Retinal pigment epithelial cell (primary cell): ENCODE results near the gene GCNT4.

Source experiments
- DNase-seq: peaks from one replicate; pipeline ENCODE4 v3.0.0-alpha.2; 2010; ENCODE audit warnings: low read depth
- H3K4me3 ChIP-seq: 2 replicates; pipeline ENCODE4 v1.5.1; 2011; ENCODE audit warnings: mild to moderate bottlenecking, low read length, control low read depth, moderate library complexity
- TF ChIP-seq, protein P1 (sequence below): conservative IDR thresholded peaks from 2 replicates; pipeline ENCODE4 v1.5.1; 2011; ENCODE audit warnings: low read depth, low read length, control low read depth, inconsistent platforms

GCNT4 gene

GRCh38 chr5:75028090-75028489 is 24.3 kb downstream of the GCNT4 start:
- no peak for DNase-seq
- H3K4me3 ChIP-seq: no peak overlapping the region
- TF ChIP-seq, protein P1, sequence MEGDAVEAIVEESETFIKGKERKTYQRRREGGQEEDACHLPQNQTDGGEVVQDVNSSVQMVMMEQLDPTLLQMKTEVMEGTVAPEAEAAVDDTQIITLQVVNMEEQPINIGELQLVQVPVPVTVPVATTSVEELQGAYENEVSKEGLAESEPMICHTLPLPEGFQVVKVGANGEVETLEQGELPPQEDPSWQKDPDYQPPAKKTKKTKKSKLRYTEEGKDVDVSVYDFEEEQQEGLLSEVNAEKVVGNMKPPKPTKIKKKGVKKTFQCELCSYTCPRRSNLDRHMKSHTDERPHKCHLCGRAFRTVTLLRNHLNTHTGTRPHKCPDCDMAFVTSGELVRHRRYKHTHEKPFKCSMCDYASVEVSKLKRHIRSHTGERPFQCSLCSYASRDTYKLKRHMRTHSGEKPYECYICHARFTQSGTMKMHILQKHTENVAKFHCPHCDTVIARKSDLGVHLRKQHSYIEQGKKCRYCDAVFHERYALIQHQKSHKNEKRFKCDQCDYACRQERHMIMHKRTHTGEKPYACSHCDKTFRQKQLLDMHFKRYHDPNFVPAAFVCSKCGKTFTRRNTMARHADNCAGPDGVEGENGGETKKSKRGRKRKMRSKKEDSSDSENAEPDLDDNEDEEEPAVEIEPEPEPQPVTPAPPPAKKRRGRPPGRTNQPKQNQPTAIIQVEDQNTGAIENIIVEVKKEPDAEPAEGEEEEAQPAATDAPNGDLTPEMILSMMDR: no peak

DNA sequence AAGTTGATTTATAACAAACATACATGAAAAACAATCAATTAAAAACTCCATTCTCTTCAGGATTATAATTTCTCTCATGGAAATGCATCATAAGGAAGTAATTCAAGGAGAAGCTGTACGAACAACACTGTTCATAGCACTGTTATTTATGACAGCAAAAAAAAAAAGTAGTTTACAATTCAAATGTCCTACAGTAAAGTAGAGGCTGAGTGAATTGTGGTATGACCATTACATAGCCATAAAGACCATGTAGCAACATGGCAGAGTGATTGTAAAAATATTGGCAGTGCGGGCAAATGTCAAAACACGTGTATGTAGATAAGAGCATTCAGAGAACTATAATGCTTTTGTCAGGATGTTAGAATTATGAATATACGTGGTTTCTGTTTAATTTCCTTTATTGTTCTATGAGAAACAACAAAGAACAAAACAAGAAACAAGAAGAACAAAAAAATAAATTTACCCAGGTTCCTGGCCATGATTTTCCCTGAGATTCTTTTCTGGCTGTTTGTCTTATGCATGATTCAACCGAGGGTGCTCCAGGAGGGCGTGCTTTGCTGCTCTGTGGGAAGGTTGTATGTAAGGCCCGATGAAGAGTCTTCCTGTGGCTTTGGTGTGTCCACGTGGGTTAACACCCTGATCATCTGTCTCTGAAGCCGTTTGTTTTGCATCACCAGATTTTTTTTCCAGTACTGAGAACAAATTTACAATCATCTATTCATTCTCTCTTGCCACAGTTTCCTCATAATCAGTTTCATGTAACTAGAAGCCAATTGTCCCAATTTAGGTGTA is 28.8 kb downstream of the GCNT4 start:
- H3K4me3 ChIP-seq: no peak overlapping the region
- TF ChIP-seq, protein P1: no peak
- no peak for DNase-seq

- TF ChIP-seq, protein P1: no peak
Observed at GRCh38 chr5:75021800-75022199, 30.6 kb downstream of the GCNT4 start.

GRCh38 chr5:75021219-75021618 is 31.1 kb downstream of the GCNT4 start:
- H3K4me3 ChIP-seq: no peak overlapping the region
- TF ChIP-seq, protein P1: no peak
- DNase-seq: no peak

More at GRCh38 chr5:75021800-75022199, 30.6 kb downstream of the GCNT4 start:
- no peak for DNase-seq
- no peak overlapping the region for H3K4me3 ChIP-seq

GRCh38 chr5:75020016-75020656 is 32.2 kb downstream of the GCNT4 start:
- TF ChIP-seq, protein P1: no peak
- DNase-seq: no peak
- H3K4me3 ChIP-seq: no peak overlapping the region

DNA sequence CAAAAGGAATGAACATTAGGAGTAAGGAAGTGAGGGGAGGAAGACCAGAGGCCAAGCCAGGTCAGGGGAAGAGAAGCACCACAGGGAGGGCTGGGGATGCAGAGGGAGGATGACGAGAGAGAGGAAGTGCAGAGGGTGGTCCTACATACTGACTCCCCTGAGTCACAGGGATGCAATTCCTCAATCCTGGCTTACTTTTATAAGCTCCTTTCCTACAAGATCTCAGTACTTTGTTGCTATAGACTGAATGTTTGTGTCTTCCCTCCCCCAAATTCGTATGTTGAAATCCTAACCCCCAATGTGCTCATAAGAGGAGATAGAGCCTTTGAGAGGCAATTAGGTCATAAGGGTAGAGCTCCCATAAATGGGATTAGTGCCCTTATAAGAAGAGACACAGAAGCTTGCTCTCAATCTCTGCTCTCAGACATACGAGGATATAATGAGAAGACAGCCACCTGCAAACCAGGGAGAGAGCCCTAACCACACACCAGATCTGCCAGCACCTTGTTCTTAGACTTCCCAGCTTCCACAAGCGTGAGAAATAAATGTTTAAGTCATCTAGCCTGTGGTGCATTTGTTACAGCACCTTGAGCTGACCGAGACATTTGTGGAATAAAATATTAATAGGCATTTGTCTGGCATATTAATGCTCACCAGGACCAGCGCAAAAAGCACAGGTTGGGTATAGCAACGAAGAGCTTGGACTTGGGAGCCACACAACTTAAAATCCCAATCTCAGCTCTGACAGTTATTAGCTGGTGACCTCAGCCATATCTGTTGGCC is 33.4 kb downstream of the GCNT4 start:
- no peak for DNase-seq
- TF ChIP-seq, protein P1: no peak

More for the DNA sequence above, 33.4 kb downstream of the GCNT4 start:
- no peak overlapping the region for H3K4me3 ChIP-seq
